ENCODE results near the gene GDPD3.

GDPD3 gene

DNA sequence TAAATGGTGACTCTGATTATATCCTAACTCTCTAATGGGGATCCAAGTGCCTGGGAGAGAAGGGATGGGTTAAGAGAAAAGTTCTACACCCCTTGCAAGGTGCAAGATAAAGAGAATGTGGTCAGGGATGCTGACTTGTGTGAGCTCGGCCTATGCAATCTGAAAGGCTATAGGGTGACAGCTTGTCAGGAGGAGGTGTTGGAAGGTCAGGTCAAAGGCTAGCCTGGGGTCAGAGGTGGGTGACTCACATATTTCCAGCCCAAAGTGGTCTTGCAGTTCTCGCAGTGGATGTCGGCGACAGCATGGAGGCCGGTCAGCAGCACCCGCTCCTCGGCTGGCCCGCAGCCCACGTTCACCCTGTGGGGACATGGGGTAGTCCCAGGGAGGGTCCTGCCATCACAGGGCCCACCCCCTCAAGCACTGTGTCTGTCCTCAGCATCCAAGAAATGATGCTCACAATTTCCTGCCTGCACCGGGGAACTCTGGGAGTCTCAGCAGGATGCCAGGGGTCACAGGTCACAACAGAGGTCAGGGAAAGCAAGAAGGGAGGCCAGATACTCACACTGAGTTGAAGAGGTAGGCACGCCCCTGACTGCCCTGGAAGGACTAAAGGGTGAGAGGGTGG, 18.7 kb downstream of the GDPD3 start:
- no peak for DNase-seq

- no peak for DNase-seq
Measured at GRCh38 chr16:30092373-30093010, 20.8 kb downstream of the GDPD3 start.

DNA sequence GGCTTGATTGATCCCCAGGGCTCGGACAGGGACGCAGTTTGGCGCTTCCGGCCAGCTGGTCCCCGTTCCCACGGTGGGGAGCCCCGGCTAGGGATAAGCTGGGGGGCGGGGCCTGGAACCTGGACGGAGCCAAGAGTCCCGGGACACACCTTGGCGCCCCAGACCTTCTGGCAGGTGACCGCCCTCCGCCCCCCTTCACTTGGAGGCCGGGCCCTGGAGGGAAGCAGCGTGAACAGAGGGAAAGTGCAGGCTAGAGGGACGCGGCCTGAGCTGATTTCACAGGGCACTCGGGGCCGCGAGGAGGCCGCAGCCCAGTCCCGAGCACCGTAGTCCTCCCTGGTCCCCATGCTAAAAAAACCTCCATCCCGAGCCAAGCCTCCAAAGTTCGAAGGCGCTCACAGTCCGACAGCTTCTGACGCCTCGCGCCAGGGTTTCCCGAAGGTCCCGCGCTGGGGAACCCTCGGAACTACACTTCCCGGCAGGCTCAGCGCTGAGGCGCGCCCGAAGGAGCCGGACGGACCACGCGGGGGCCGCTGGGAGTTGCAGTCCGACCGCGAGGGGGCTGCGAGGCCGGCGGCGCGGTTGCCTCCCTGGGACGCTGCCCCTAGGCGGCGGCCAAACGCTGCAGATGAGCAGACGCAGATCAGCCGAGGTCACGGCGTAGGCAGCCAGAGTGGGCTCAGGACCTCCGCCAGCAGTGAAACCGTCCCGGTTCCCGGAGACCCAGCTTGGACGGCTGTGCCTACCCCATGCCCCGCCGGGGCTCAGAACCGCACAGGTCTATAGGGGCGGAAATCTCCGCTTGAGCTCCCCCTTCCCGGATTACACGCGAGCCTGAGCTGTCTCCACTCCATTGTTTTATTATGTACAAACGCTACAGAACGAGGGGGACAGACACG, 21.6 kb downstream of the GDPD3 start, which contains the start of gene TBX6:
Gene TBX6 (minus strand): TSS at position 451 of the 899 bp plus-strand sequence. CDS start 731 bp downstream, outside the sequence.
- peak; percentile 90 for DNase-seq

GRCh38 chr16:30090610-30091331, 22.6 kb downstream of the GDPD3 start:
- no peak for DNase-seq

DNA sequence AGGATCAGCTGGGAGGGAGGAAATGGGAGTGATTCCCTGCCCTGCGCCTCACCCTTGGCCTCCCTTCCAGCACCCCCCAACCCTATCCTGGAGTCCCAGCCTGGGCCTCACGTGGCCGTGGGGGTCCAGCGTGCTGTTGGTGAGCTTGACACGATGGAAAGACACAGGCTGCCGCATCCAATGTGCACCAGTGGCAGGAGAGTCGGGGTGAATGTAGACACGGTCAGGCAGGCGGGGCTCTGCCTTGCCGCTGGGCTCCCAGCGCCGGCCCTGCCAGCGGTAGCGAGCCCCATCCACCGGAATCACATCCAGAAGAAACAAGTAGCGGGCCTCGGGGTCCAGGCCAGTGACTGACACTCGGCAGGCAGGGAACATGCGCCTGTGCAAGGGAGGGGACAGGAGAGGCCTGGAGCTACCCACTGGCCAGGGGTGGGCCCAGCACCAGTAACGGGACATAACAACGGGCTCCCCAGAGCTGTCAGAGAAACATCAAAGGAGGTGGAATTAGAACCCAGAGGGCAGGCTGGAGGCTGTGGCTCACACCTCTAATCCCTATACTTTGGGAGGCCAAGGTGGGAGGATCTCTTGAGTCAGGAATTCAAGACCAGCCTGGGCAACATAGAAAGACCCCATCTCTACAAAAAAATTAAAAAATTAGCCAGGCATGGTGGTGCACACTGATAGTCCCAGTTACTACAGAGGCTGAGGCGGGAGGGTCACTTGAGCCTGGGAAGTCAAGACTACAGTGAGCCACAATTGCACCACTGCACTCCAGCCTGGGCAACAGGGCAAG, 24.3 kb downstream of the GDPD3 start:
- no peak for DNase-seq

DNA sequence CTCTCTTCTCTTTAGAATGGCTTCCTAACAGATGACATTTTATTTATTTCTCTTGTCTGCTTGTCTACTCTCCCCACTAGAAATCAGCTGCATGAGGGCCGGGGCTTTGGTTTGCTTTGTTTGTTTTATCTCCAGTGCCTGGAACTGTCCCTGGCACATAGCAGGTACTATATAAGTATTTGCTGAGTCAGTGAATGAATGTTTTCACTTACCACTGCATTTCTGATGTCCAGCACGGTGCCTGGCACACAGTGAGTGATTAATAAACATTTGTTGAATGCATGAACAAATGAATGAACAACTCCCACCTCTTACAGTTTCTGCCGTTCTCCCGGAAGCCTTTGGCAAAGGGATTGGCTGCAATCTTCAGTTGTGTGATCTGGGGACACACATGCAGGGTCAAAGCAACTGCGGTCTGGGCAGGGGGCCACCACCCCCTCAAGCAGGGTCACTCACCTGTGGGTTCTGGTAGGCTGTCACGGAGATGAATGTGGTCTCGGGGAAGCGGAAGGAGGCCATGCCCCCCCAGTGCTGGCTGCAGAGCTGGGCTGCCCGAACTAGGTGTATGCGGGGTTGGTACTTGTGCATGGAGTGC, 25.0 kb downstream of the GDPD3 start:
- DNase-seq = no peak

DNA sequence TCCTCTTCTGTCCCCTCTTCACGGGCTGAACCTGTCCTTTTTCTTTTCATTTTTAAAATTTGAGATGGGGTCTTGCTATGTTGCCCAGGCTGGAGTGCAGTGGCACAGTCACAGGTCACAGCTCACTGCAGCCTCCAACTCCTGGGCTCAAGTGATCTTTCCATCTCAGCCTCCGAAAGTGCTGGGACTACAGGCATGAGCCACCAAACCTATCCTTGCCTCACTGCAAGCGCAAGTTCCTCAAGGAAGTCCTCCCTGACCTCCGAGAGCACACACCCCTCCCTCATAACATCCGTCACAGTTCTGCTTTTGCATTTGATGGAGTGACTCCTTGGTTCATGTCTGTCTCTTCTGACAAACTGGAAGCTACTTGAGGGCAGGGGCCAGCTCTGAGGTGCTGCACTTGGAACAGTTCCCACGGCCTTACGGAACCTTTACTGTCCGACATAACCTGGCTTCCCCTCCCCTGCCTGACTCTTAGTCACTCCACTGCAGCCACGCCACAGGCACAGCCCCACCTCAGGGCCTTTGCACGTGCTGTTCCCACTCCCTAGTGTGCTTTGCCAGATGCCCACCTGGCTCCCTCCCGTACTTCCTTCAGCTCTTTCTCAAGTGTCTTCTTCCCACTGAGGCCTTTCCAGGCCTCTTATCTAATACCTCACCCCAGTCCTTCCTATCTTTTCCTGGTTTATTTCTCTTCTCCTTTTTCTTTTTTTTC, 26.0 kb downstream of the GDPD3 start:
- no peak for DNase-seq

GRCh38 chr16:30086291-30087140, 26.8 kb downstream of the GDPD3 start:
- DNase-seq = no peak

GRCh38 chr16:30085820-30086219, 27.5 kb downstream of the GDPD3 start:
- DNase-seq = no peak

GRCh38 chr16:30085247-30085646, 28.1 kb downstream of the GDPD3 start:
- DNase-seq = no peak

DNA sequence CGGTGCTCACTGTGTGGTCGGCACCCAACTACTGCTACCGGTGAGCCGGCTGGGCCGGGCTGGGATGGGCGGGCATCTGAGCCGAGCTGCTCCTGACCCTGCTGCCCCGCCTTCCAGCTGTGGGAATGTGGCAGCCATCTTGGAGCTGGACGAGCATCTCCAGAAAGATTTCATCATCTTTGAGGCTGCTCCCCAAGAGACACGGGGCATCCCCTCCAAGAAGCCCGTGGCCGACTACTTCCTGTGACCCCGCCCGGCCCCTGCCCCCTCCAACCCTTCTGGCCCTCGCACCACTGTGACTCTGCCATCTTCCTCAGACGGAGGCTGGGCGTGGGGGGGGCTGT, 28.5 kb downstream of the GDPD3 start:
- DNase-seq = no peak

DNA sequence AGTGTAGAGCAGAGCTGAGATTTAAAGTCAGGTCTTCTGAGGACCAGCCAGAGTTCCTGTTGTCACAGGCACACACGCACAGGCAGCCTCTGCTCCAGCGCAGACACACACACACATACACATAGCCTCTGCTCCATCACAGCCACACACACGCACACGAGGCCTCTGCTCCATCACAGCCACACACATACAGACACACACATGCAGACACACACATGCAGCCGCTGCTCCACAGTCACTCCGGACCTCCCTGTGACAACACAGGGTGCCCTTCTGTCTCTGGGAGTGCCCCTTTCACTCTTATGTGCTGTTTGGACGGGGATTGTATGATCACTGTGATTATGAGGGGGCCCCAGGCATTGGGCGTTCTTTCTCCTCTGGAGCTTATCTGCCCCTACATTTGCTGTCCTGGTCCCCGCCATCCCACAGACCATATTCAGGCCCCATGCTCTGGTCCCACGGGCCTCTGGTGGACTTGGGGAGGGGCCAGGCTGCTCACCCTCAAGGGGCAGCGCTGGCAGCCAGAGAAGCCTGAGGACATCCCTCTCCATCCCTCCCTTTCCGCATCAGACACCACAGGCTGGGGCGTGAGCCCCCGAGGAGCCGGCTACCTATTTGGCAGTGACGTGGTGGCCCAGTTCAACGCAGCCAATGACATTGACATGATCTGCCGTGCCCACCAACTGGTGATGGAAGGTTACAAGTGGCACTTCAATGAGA, 29.1 kb downstream of the GDPD3 start:
- DNase-seq = no peak

GRCh38 chr16:30083216-30084055, 29.9 kb downstream of the GDPD3 start:
- DNase-seq = no peak

DNA sequence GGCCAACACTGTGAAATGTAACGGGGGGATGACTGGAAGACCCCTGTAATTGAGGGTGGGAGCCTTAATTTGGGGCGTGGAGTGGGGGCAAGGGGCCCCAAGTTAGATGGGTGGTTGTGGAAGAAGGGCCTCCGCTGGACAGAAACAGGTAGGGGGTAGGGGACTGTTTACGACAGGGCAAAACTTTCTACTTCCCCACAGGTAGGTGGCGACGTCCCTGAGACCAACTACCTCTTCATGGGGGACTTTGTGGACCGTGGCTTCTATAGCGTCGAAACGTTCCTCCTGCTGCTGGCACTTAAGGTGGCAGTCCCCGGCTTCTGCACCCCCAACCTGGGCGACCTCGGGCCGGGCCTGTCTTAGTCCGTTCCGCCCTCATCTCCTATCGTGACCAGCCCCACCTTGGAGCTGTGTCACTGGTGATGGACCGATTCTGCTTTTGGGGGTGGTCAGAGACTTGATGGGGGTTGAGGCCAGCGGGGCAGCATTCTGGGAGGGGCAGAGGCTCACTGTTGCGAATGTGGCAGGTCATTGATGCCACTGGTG, 30.7 kb downstream of the GDPD3 start:
- DNase-seq = no peak

GRCh38 chr16:30079480-30079879, 33.9 kb downstream of the GDPD3 start:
- DNase-seq = no peak

DNA sequence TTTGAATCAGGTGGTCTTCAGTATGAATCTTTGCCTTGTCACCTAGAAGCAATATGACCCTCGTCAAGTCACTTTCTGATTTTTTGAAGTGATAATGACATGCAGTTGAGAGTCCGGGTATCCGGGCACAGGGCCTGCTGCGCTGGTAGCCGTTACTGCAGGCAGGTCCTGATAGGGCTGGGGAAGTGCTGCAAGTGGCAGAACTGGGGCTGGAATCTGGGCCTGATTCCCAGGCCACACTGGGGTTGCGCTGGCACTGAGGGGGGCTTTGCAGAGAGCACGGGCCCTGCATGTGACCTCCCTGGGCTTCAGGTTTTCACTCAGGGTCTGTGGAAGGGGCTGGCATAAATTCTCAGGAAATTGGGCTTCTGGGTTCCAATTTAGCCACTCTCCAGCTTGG, 34.6 kb downstream of the GDPD3 start:
- DNase-seq = no peak

GRCh38 chr16:30077656-30078055, 35.7 kb downstream of the GDPD3 start:
- DNase-seq = no peak

DNA sequence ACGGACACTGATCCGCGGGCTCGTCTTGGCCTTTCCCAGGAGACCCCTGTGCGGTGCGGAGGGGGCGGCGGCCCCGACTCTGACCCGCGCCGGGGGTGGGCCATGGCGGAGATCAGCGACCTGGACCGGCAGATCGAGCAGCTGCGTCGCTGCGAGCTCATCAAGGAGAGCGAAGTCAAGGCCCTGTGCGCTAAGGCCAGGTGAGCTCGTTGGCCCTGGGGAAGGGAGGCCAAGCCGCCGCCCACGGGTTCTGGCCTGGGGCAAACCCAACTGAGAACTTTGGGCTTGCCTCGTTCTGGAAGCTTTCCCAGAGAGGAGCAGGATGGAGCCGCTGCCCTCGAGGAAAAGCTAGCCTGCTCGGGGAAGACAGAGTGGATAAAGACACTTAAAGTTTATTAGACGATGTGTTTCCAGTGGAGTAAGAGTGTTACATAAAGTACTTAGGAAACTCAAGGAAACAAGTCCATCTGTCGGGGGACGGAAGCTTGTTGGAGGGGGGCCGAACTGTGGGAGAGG, 37.0 kb downstream of the GDPD3 start:
- peak; percentile 40 for DNase-seq
